ENCODE measurements around the gene KRT36.

KRT36 gene

DNA sequence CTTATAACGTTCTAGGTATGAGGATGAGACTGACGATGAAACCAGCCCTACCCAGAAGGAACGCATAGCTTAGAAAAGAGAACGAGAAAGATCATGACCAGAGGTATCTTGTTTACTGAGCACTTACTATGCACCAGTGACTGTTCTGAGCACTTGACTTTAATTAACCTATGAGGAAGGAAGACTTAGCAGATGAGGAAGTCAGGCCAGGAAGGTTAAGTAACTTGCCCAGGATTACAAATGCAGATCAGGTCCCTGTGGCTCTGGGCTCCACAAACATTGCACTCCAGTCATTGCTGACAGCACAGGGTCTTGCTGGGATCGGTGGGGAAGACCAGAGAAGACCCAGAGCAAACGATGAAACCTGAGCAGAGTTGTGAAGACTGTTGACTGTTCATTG lies 8.6 kb upstream of the KRT36 start:
- H3K27ac ChIP-seq (ENCODE audit: low read depth, low read length) = no peak overlapping the region
- H3K4me3 ChIP-seq (ENCODE audit: low read length) = no peak overlapping the region
- no peaks in the 10 kb centered on the region for H3K9me2 ChIP-seq (replicated peaks; ENCODE audit: control insufficient read depth, low read length)
- TF ChIP-seq EZH2phosphoT487 (IDR thresholded peaks at IDR 0.05; ENCODE audit: borderline replicate concordance, low read length) (no peak), CTCF (IDR thresholded peaks at IDR 0.05; ENCODE audit: low read depth, low read length, poor library complexity, severe bottlenecking) (no peak)
- H3K4me2 ChIP-seq (ENCODE audit: low read length) = no peak overlapping the region
- no peaks in the 10 kb centered on the region for H3K27me3 ChIP-seq (ENCODE audit: control insufficient read depth, low read length)
- no peaks in the 10 kb centered on the region for H3K79me2 ChIP-seq (ENCODE audit: control insufficient read depth, low read length)
- no peaks in the 10 kb centered on the region for H4K20me1 ChIP-seq (ENCODE audit: control insufficient read depth, insufficient read depth, low read depth, low read length)
- peaks cover 10% of the 10 kb centered on the region for H3K4me1 ChIP-seq (ENCODE audit: control insufficient read depth, low read length)
- H3K36me3 ChIP-seq (ENCODE audit: control insufficient read depth, low read length) = no peaks in the 10 kb centered on the region
- no peaks in the 10 kb centered on the region for H3K9me3 ChIP-seq (ENCODE audit: control insufficient read depth, insufficient read depth, low read length)
- no peaks in the 10 kb centered on the region for H3F3A ChIP-seq (ENCODE audit: control insufficient read depth, insufficient read depth)

DNA sequence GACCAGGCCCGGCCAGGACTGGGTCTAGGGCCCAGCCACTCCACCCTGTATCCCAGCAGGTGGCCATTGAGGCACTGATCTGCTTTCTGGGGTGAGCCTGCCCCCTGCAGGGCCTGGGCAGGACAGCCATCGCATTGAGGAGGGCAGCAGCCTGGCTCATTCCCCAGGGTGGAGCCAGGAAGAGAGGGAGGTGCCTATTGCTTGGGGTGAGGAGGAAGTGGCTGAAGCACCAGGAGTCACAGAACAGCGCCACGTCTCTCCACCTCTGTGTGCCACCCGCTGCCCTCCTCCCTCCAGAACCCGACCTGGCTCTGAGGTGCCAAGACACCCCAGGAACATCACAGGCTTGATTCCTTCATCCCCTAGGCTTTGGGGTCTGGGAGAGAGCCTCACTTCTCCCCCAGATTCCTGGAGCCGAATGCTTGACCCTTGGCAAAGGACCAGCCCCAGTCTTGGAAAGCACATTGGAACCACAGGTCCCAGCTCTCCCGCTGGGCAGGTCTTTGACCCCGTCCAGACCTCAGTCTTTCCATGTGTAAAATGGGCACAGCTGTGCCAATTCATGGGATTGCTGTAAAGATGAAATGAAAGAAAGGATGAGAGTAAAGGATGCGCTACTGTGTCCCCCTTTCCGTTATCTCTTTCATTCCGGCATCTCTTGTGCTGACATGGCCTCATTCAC lies 7.2 kb upstream of the KRT36 start:
- peak; percentile 79 for TF ChIP-seq CTCF (IDR thresholded peaks at IDR 0.05; ENCODE audit: low read depth, low read length, poor library complexity, severe bottlenecking)
- no peak for TF ChIP-seq EZH2phosphoT487 (IDR thresholded peaks at IDR 0.05; ENCODE audit: borderline replicate concordance, low read length)
- H3K9me3 ChIP-seq (ENCODE audit: control insufficient read depth, insufficient read depth, low read length) = no peaks in the 10 kb centered on the region
- H3F3A ChIP-seq (ENCODE audit: control insufficient read depth, insufficient read depth) = no peaks in the 10 kb centered on the region
- H3K27me3 ChIP-seq (ENCODE audit: control insufficient read depth, low read length) = no peaks in the 10 kb centered on the region
- H3K4me1 ChIP-seq (ENCODE audit: control insufficient read depth, low read length) = peaks cover 10% of the 10 kb centered on the region
- H3K4me3 ChIP-seq (ENCODE audit: low read length) = 0 out of 2 replicates have a peak overlapping the region, but pooled peaks have one; percentile 14
- H3K27ac ChIP-seq (ENCODE audit: low read depth, low read length) = no peak overlapping the region
- no peaks in the 10 kb centered on the region for H3K9me2 ChIP-seq (replicated peaks; ENCODE audit: control insufficient read depth, low read length)
- no peaks in the 10 kb centered on the region for H3K79me2 ChIP-seq (ENCODE audit: control insufficient read depth, low read length)
- H3K4me2 ChIP-seq (ENCODE audit: low read length) = peak overlapping the region; percentile 47; the same call in 1 of the 2 replicates
- no peaks in the 10 kb centered on the region for H4K20me1 ChIP-seq (ENCODE audit: control insufficient read depth, insufficient read depth, low read depth, low read length)
- H3K36me3 ChIP-seq (ENCODE audit: control insufficient read depth, low read length) = no peaks in the 10 kb centered on the region

GRCh38 chr17:41494524-41494923 lies 4.8 kb upstream of the KRT36 start:
- no peak overlapping the region for H3K4me2 ChIP-seq (ENCODE audit: low read length)
- no peak overlapping the region for H3K27ac ChIP-seq (ENCODE audit: low read depth, low read length)
- TF ChIP-seq CTCF (IDR thresholded peaks at IDR 0.05; ENCODE audit: low read depth, low read length, poor library complexity, severe bottlenecking) (no peak), EZH2phosphoT487 (IDR thresholded peaks at IDR 0.05; ENCODE audit: borderline replicate concordance, low read length) (no peak)
- H4K20me1 ChIP-seq (ENCODE audit: control insufficient read depth, insufficient read depth, low read depth, low read length) = no peaks in the 10 kb centered on the region
- H3K79me2 ChIP-seq (ENCODE audit: control insufficient read depth, low read length) = no peaks in the 10 kb centered on the region
- no peak overlapping the region for H3K4me3 ChIP-seq (ENCODE audit: low read length)
- H3K27me3 ChIP-seq (ENCODE audit: control insufficient read depth, low read length) = no peaks in the 10 kb centered on the region
- H3K4me1 ChIP-seq (ENCODE audit: control insufficient read depth, low read length) = peaks cover 10% of the 10 kb centered on the region
- H3K36me3 ChIP-seq (ENCODE audit: control insufficient read depth, low read length) = no peaks in the 10 kb centered on the region
- no peaks in the 10 kb centered on the region for H3K9me2 ChIP-seq (replicated peaks; ENCODE audit: control insufficient read depth, low read length)
- H3K9me3 ChIP-seq (ENCODE audit: control insufficient read depth, insufficient read depth, low read length) = no peaks in the 10 kb centered on the region
- no peaks in the 10 kb centered on the region for H3F3A ChIP-seq (ENCODE audit: control insufficient read depth, insufficient read depth)
